Suprapubic skin (tissue), 4 donors: ENCODE data around the gene STARD13. TPM values are rescaled to one million over a fixed set of nuclear protein-coding genes. Genes with fewer than 3 reads are reported as not detected.

Source experiments
- DNase-seq, 2 donors: peaks; one replicate each; pipeline ENCODE4 v3.0.0-alpha.2; 2019; ENCODE audit warnings: low spot score in 2 of 2
- H3K27ac ChIP-seq: fragments of 200-600 bp; sonication (generic); one replicate; pipeline ENCODE4 v1.5.1; 2019
- H3K27me3 ChIP-seq: fragments of 200-600 bp; sonication (generic); one replicate; pipeline ENCODE4 v1.5.1; 2019
- H3K36me3 ChIP-seq: fragments of 200-600 bp; sonication (generic); one replicate; pipeline ENCODE4 v1.5.1; 2019
- H3K4me1 ChIP-seq: fragments of 200-600 bp; sonication (generic); one replicate; pipeline ENCODE4 v1.5.1; 2019
- H3K4me3 ChIP-seq: fragments of 200-600 bp; sonication (generic); one replicate; pipeline ENCODE4 v1.5.1; 2019; ENCODE audit warnings: mild to moderate bottlenecking
- H3K9me3 ChIP-seq: fragments of 200-600 bp; sonication (generic); one replicate; pipeline ENCODE4 v1.5.1; 2019
- EP300 ChIP-seq: sonication (generic); formaldehyde crosslinking; IDR thresholded peaks from one replicate; pipeline ENCODE4 v1.6.1; 2017; ENCODE audit warnings: antibody characterized with exemption
- POLR2A ChIP-seq, 2 donors: fragments of 450-650 bp; IDR thresholded peaks; one replicate each; pipeline ENCODE4 v1.6.1; 2017; ENCODE audit warnings: antibody characterized with exemption in 2 of 2, mild to moderate bottlenecking in 2 of 2, moderate library complexity in 2 of 2
- POLR2AphosphoS5 ChIP-seq, 3 donors: sonication (generic); formaldehyde crosslinking; IDR thresholded peaks; one replicate each; pipeline ENCODE4 v1.6.1; 2017; ENCODE audit warnings: antibody characterized with exemption in 3 of 3
- WGBS: methylation state at CpG from one replicate; pipeline ENCODE4 v1.1.5; 2018; 5-methylcytosine and 5-hydroxymethylcytosine counted together
- total RNA-seq, 4 donors: library from RNA; depleted of rRNA; stranded (reverse); fragments of >200 nt; gene quantifications; one replicate each; pipeline ENCODE4 v1.1.0, GENCODE V29; 2016
- TF ChIP-seq, protein P1 (sequence below), 2 donors: fragments of 200-600 bp in 1 of 2; fragments of 450-650 bp in 1 of 2; sonication (generic) in 1 of 2; IDR thresholded peaks; one replicate each; pipeline ENCODE4 v1.5.1; 2016 to 2019; ENCODE audit warnings: antibody characterized with exemption in 2 of 2, mild to moderate bottlenecking in 1 of 2, moderate library complexity in 1 of 2

Gene STARD13
- total RNA-seq, 4 donors from 2014 or later: 7.9 to 31.4 (median 15.9) TPM

DNA sequence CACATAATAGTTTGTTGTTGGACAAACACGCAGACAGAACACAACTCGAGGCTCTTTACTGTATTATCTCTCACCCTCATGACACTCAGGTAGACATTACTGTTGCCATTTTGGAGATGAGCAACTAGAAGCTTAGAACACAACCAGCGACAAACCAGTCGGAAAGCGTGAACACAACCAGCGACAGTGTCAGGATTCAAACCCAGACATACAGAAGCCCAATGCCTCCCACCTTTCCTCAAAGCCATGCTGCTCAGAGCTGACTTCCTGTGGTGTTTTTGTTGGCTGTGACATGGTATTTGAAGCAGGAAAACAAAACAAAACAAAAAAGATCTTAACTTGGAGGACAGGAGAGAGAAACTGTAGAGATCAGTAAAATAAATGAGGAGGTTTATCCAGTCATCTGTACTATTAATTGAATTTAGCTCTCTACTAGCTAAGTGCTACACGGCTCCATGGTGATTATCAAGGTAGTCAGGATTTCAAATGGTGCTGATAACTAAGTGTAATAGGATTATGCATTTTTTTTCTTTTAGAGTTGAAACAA, 92.1 kb downstream of the STARD13 start:
- H3K27ac ChIP-seq: no peak overlapping the region
- H3K4me3 ChIP-seq: no peak overlapping the region
- H3K36me3 ChIP-seq: no peaks in the 10 kb centered on the region
- peaks cover 21% of the 10 kb centered on the region for H3K4me1 ChIP-seq
- WGBS: 88% methylated on average over 7 of the region's 7 CpGs
- TF ChIP-seq EP300: no peak
- TF ChIP-seq, protein P1, sequence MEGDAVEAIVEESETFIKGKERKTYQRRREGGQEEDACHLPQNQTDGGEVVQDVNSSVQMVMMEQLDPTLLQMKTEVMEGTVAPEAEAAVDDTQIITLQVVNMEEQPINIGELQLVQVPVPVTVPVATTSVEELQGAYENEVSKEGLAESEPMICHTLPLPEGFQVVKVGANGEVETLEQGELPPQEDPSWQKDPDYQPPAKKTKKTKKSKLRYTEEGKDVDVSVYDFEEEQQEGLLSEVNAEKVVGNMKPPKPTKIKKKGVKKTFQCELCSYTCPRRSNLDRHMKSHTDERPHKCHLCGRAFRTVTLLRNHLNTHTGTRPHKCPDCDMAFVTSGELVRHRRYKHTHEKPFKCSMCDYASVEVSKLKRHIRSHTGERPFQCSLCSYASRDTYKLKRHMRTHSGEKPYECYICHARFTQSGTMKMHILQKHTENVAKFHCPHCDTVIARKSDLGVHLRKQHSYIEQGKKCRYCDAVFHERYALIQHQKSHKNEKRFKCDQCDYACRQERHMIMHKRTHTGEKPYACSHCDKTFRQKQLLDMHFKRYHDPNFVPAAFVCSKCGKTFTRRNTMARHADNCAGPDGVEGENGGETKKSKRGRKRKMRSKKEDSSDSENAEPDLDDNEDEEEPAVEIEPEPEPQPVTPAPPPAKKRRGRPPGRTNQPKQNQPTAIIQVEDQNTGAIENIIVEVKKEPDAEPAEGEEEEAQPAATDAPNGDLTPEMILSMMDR (IDR thresholded peaks at IDR 0.05): no peak
- no peak for TF ChIP-seq POLR2AphosphoS5 (IDR thresholded peaks at IDR 0.05)
- no peak for TF ChIP-seq POLR2A (IDR thresholded peaks at IDR 0.05)
- H3K9me3 ChIP-seq: no peaks in the 10 kb centered on the region
- H3K27me3 ChIP-seq: no peaks in the 10 kb centered on the region
- DNase-seq: no peak

DNA sequence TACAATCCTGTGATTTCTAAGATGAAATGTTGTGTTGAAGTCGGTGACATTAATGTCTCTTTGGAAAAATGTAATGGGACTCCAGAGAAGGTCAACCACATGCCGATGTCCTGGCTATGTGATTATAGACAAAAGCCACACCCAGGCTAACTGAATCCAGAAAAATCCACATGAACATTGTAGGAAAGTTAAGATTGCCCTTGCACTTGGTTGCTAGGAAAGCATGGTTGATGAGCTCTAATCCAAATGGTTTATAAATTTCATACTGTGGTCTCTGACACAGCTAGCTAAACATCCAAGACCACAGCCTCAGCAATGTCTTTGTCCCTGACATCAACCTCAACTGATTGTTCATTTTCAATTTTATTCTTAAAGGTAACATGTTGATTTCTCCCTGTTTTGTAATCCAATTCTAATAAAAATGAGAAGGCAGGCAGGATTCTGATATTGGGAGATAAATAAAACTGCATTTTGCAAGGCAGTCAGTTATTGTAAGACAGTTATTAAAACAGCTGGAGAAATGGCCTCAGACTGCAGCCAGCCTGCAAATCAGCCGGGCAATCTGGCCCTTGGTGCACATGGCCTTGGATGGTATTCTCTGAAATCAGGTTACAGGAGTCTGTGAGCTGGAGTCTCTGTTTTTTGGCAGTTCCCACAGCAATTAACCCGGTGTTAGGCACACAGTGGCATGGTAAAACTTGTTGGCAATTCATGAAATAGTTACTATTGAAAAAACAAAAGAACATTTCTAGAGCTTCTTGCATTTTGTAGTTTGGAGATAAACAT, 93.9 kb downstream of the STARD13 start:
- TF ChIP-seq, protein P1 (IDR thresholded peaks at IDR 0.05): no peak
- TF ChIP-seq EP300 (no peak), POLR2A (IDR thresholded peaks at IDR 0.05) (no peak), POLR2AphosphoS5 (IDR thresholded peaks at IDR 0.05) (no peak)
- no peaks in the 10 kb centered on the region for H3K36me3 ChIP-seq
- H3K9me3 ChIP-seq: no peaks in the 10 kb centered on the region
- WGBS: 63% methylated on average over 4 of the region's 4 CpGs
- DNase-seq: no peak
- H3K4me3 ChIP-seq: no peak overlapping the region
- no peaks in the 10 kb centered on the region for H3K27me3 ChIP-seq
- H3K27ac ChIP-seq: no peak overlapping the region
- H3K4me1 ChIP-seq: peaks cover 22% of the 10 kb centered on the region

DNA sequence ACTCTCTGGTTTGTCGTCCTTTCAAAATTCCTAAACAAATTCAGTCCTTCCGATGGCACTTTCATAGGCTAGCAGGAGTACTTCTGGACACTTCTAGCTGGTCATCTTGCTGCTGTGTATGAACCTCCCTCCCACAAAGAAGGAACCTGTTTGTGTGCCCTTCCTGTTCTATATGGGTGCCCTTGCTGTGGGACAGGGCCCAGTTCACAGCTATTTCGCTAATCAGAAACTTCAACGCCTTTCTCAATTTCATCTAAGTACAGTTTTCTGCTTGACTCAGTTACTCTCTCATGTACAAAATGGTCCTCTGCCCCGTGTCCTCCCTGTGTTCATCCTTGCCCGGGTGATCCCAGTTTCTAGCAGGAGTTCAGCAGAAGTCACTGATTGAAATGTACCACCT, 96.1 kb downstream of the STARD13 start:
- DNase-seq: no peak
- no peaks in the 10 kb centered on the region for H3K36me3 ChIP-seq
- H3K4me3 ChIP-seq: no peak overlapping the region
- H3K27me3 ChIP-seq: no peaks in the 10 kb centered on the region
- H3K4me1 ChIP-seq: peaks cover 28% of the 10 kb centered on the region
- WGBS: 87% methylated on average over 6 of the region's 6 CpGs
- TF ChIP-seq POLR2A (IDR thresholded peaks at IDR 0.05) (no peak), EP300 (no peak), POLR2AphosphoS5 (IDR thresholded peaks at IDR 0.05) (no peak)
- TF ChIP-seq, protein P1 (IDR thresholded peaks at IDR 0.05): no peak
- H3K27ac ChIP-seq: peak overlapping the region; percentile 15
- H3K9me3 ChIP-seq: no peaks in the 10 kb centered on the region

DNA sequence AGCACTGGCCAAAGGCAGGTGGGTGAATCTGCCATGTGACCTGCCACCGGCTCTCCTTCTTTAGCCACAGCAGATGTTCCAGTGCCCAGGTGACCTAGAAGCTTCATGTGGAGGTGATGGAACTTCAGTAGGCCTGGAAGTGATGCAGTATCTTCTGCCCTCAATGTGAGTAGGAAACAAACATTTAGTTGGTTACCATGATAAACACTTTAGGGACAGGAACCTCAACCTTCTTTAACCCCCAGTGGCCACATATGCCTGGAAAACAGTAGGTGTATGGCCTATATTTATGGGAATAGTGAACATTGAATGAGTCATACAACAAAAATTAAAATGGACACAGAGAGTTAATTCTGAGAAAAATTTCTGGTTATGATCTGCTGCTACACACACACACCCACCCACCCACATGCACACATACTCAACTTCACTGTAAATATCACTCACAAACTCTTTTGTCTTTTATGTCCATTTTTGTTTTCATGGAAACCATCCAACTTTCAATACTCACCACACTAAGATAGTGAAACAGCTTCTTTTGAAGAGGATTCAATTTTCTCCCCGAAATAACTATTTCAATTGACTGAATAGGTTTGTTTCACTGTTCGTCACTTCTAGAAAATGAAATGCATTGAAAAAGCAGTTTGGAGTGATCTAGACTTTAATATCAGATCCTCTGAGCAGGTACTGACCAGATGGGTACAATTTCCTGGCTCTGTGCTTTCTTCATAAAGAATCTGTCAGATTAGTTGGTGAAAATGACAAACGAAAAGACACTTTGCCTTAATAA, 97.3 kb downstream of the STARD13 start:
- Histone ChIP-seq H3K27me3 (no peaks in the 10 kb centered on the region), H3K36me3 (no peaks in the 10 kb centered on the region), H3K4me1 (peaks cover 24% of the 10 kb centered on the region), H3K4me3 (no peak overlapping the region), H3K27ac (no peak overlapping the region), H3K9me3 (no peaks in the 10 kb centered on the region)
- DNase-seq: no peak
- no peak for TF ChIP-seq POLR2A (IDR thresholded peaks at IDR 0.05)
- TF ChIP-seq, protein P1 (IDR thresholded peaks at IDR 0.05): no peak
- no peak for TF ChIP-seq EP300
- TF ChIP-seq POLR2AphosphoS5 (IDR thresholded peaks at IDR 0.05): no peak
- WGBS: 75% methylated on average over 4 of the region's 4 CpGs

DNA sequence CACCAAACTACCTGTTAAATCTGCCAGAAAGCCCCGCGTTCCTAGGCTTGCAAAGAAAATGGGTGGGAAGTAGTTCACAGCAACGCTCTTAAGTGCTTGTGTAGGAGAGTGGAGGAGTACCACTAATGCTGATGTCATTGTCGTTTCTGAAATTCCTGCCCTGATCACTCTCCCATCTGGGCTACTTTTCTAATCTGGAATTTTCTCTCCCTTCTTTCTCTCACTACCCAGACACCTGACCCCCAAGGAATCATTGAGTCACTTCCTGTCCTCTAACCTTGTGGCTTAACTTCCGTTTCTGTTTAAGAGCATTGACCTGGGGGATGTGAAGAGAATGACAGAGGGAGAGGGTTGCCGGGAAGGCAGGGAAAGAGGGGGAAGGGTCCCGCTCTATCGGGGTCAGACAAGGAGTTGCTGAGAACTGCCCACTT, 98.7 kb downstream of the STARD13 start:
- no peaks in the 10 kb centered on the region for H3K36me3 ChIP-seq
- 75% methylated on average over 8 of the region's 8 CpGs for WGBS
- DNase-seq: no peak
- peaks cover 24% of the 10 kb centered on the region for H3K4me1 ChIP-seq
- TF ChIP-seq, protein P1 (IDR thresholded peaks at IDR 0.05): no peak
- TF ChIP-seq POLR2AphosphoS5 (IDR thresholded peaks at IDR 0.05) (no peak), EP300 (no peak), POLR2A (IDR thresholded peaks at IDR 0.05) (no peak)
- no peaks in the 10 kb centered on the region for H3K27me3 ChIP-seq
- H3K4me3 ChIP-seq: no peak overlapping the region
- no peaks in the 10 kb centered on the region for H3K9me3 ChIP-seq
- no peak overlapping the region for H3K27ac ChIP-seq
